Loucy (cell line): ENCODE data around the gene HOXA6.

Source experiments
- H2AFZ ChIP-seq: fragments of 200-600 bp; sonication (generic); 2 replicates; pipeline ENCODE4 v1.6.0; 2016; ENCODE audit warnings: antibody characterized with exemption, mild to moderate bottlenecking, low read length, moderate library complexity
- H3F3A ChIP-seq: fragments of 200-600 bp; 2 replicates; pipeline ENCODE4 v1.6.0; 2016; ENCODE audit warnings: antibody characterized with exemption, low read depth, mild to moderate bottlenecking
- H3K27me3 ChIP-seq: fragments of 200-600 bp; sonication (generic); 2 replicates; pipeline ENCODE4 v1.6.1; 2014; ENCODE audit warnings: low read length, mild to moderate bottlenecking; ENCODE audit not compliant: insufficient read depth, poor library complexity, severe bottlenecking
- H3K36me3 ChIP-seq: fragments of 200-600 bp; sonication (generic); 2 replicates; pipeline ENCODE4 v1.6.1; 2016; ENCODE audit warnings: low read length; ENCODE audit not compliant: insufficient read depth
- H3K4me1 ChIP-seq: fragments of 200-600 bp; sonication (generic); 2 replicates; pipeline ENCODE4 v1.5.1; 2014; ENCODE audit warnings: low read length, mild to moderate bottlenecking; ENCODE audit not compliant: insufficient read depth, poor library complexity, severe bottlenecking
- H3K4me2 ChIP-seq: fragments of 200-600 bp; sonication (generic); 2 replicates; pipeline ENCODE4 v1.6.0; 2014; ENCODE audit warnings: antibody characterized with exemption, low read length, low read depth, mild to moderate bottlenecking; ENCODE audit not compliant: poor library complexity, severe bottlenecking
- H3K4me3 ChIP-seq: fragments of 200-600 bp; sonication (generic); 2 replicates; pipeline ENCODE4 v1.5.1; 2014; ENCODE audit warnings: low read length, mild to moderate bottlenecking, mixed read lengths; ENCODE audit not compliant: poor library complexity, severe bottlenecking
- H3K79me2 ChIP-seq: fragments of 200-600 bp; sonication (generic); 2 replicates; pipeline ENCODE4 v1.6.1; 2014; ENCODE audit warnings: low read length; ENCODE audit not compliant: insufficient read depth
- H3K9ac ChIP-seq: fragments of 200-600 bp; sonication (generic); 2 replicates; pipeline ENCODE4 v1.6.0; 2014; ENCODE audit warnings: mild to moderate bottlenecking, low read depth, low read length, moderate library complexity; ENCODE audit not compliant: poor library complexity, severe bottlenecking
- H3K9me2 ChIP-seq: fragments of 200-600 bp; sonication (generic); replicated peaks from 2 replicates; pipeline ENCODE4 v1.6.1; 2016; ENCODE audit warnings: low read depth, low read length, mixed read lengths
- H3K9me3 ChIP-seq: fragments of 200-600 bp; sonication (generic); 2 replicates; pipeline ENCODE4 v1.6.1; 2014; ENCODE audit warnings: mild to moderate bottlenecking, antibody characterized with exemption, low read length, low read depth; ENCODE audit not compliant: insufficient read depth
- H4K20me1 ChIP-seq: fragments of 200-600 bp; sonication (generic); 2 replicates; pipeline ENCODE4 v1.6.0; 2014; ENCODE audit warnings: antibody characterized with exemption, low read length, mild to moderate bottlenecking; ENCODE audit not compliant: insufficient read depth, poor library complexity, severe bottlenecking
- CTCF ChIP-seq: fragments of 200-600 bp; sonication (generic); conservative IDR thresholded peaks from 2 replicates; pipeline ENCODE4 v1.5.1; 2014; ENCODE audit warnings: mild to moderate bottlenecking, antibody characterized with exemption, low read length
- EZH2phosphoT487 ChIP-seq: fragments of 200-600 bp; IDR thresholded peaks from 2 replicates; pipeline ENCODE4 v1.6.1; 2018; ENCODE audit warnings: antibody characterized with exemption, mild to moderate bottlenecking, moderate library complexity, borderline replicate concordance

Gene HOXA6

GRCh38 chr7:27138472-27138871, 9.1 kb downstream of the HOXA6 start:
- H4K20me1 ChIP-seq: peaks cover 95% of the 10 kb centered on the region
- TF ChIP-seq CTCF (no peak), EZH2phosphoT487 (no peak)
- no peaks in the 10 kb centered on the region for H3K9me3 ChIP-seq
- peaks cover 80% of the 10 kb centered on the region for H3K4me1 ChIP-seq
- peaks cover 100% of the 10 kb centered on the region for H3K79me2 ChIP-seq
- peaks cover 4% of the 10 kb centered on the region for H3F3A ChIP-seq
- no peaks in the 10 kb centered on the region for H3K9me2 ChIP-seq
- peak overlapping the region; percentile 68 for H3K9ac ChIP-seq
- H2AFZ ChIP-seq: no peak overlapping the region
- no peaks in the 10 kb centered on the region for H3K27me3 ChIP-seq
- H3K4me2 ChIP-seq: peak overlapping the region; percentile 91
- H3K36me3 ChIP-seq: peaks cover 59% of the 10 kb centered on the region
- H3K4me3 ChIP-seq: peak overlapping the region; percentile 94

- no peaks in the 10 kb centered on the region for H3K27me3 ChIP-seq
- peaks cover 4% of the 10 kb centered on the region for H3F3A ChIP-seq
- H3K36me3 ChIP-seq: peaks cover 59% of the 10 kb centered on the region
- TF ChIP-seq CTCF (no peak), EZH2phosphoT487 (no peak)
- no peaks in the 10 kb centered on the region for H3K9me3 ChIP-seq
- peaks cover 83% of the 10 kb centered on the region for H3K4me1 ChIP-seq
- H3K4me2 ChIP-seq: peak overlapping the region; percentile 91
- peaks cover 100% of the 10 kb centered on the region for H3K79me2 ChIP-seq
- peak overlapping the region; percentile 94 for H3K4me3 ChIP-seq
- no peaks in the 10 kb centered on the region for H3K9me2 ChIP-seq
- H2AFZ ChIP-seq: no peak overlapping the region
- peak overlapping the region; percentile 68 for H3K9ac ChIP-seq
- H4K20me1 ChIP-seq: peaks cover 95% of the 10 kb centered on the region
Measured at GRCh38 chr7:27137640-27138315, 9.8 kb downstream of the HOXA6 start.

GRCh38 chr7:27134392-27134791, 13.2 kb downstream of the HOXA6 start:
- no peak for TF ChIP-seq CTCF
- Histone ChIP-seq H3K9me3 (no peaks in the 10 kb centered on the region), H3K4me2 (peak overlapping the region; percentile 91), H2AFZ (no peak overlapping the region), H3K27me3 (no peaks in the 10 kb centered on the region), H3K4me1 (peaks cover 60% of the 10 kb centered on the region), H3K9me2 (no peaks in the 10 kb centered on the region), H3K9ac (no peak overlapping the region), H3K79me2 (peaks cover 98% of the 10 kb centered on the region), H3F3A (no peaks in the 10 kb centered on the region), H3K36me3 (peaks cover 49% of the 10 kb centered on the region), H3K4me3 (peak overlapping the region; percentile 4), H4K20me1 (peaks cover 94% of the 10 kb centered on the region)
